HG03064 (cell line): ENCODE measurements around the gene FBXO11.
"Not testable (repeated sequence)": the region's sequence is repeated elsewhere in the genome, so short reads cannot be mapped to it uniquely, and the experiment has no call there.

Source experiments
- ATAC-seq: cut with Tn5 transposase; IDR thresholded peaks from one replicate; pipeline ENCODE4 v1.9.1; 2021; ENCODE audit warnings: low read depth; ENCODE audit not compliant: unreplicated experiment

Gene FBXO11

DNA sequence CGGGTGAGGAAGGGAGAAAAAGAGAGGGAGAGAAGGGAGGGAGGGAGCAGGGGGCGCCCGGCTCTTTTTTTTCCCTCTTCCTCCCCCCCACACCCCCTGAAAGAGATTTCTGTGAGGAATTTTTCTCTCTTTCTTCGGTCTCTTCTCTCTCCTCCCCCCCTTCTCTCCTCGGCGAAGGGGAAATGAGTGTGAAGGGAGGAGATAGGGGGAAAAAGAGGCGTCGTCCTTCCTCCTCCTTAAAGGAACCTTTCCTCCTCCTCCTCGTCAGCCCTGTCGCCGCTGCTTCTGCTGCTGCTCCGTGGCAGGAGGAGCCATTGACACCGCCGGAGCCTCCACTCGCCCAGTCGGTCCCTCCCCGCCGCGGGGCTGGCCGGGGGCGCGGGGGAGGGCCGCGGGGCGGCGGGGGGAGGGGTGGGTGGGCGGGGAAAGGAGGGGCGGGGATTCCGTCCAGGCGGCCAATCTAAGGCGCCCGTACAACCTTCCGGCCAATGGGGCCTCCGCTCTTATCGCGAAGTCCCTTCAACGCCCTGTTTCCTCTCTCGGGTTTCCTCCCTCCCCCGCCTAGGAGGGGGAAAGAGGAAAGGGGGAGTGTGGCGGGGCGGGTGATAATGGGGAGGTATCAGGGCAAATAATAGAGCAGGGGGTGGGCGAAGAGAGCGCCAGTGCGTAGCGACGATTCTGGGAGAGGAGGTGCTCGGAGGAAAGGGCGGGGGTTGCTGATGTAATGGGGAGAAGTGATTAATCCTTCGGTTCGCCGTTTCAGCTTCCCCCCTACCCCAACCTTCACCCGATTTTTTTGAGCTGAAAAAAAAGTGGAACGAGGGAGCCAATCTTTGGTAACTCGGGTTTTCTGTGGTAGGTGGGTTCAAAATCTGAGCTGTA is at the start of gene FBXO11:
TSS of gene FBXO11 (minus strand) at position 342 of the 882 bp plus-strand sequence. CDS start 778 bp downstream, outside the sequence.
- ATAC-seq: peak; percentile 81

DNA sequence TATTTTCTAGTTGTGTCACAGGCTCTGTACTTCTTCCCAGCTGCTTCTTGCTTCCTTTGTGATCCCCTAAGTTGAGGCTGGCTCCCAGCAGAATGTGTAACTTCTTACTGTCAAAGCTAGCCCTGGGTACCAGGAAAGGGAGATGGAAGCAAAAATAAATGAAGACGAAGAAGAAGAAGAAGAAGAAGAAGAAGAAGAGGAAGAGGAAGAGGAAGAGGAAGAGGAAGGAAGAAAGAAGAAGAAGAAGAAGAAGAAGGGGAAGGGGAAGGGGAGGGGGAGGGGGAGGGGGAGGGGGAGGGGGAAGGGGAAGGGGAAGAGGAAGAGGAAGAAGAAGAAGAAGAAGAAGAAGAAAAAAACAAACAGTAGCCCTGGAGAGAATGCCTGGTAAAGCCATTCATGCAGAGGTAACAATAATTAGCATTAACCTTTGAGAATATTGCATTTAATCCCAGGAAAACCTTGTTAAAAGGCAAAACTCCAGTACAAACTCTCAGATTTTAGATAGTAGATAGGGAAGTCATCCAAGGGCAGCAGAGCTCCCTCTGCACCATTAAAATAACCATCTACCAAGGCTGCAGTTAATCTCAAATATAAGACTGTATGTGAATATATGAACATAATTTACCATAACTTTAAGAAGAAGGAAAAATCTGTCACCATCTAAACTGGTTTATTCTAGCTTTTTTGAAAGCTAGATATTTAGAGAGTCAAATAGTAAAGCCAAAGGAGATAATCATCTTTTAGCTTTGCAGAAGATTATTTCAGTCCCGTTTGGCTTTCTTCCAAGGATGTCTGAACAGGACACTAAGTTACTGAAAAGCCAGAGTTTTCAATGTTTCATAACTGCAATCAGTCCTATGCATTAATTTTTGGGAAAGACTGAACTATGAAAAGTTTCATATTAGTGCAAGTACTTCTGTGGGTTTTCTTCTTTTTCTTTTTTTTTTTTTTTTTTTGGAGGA is 44.3 kb upstream of the FBXO11 start:
- ATAC-seq: no peak

DNA sequence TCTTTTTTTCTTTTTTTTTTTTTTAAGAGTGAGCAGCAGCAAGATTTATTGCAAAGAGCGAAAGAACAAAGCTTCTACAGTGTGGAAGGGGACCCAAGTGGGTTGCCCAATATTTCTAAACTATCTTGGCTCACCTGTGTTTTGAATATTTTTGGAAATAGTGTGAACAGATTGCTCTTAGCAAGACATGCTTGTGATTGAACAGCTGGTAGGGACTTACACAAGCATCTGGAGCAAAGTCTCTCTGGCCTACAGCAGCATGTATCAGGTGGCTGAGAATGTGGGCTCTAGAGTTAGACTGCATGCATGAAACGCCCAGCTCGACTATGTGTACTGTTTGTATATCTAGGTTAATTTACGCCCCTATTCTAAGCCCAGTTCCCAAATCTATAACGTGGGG is 40.3 kb upstream of the FBXO11 start:
- ATAC-seq: no peak

DNA sequence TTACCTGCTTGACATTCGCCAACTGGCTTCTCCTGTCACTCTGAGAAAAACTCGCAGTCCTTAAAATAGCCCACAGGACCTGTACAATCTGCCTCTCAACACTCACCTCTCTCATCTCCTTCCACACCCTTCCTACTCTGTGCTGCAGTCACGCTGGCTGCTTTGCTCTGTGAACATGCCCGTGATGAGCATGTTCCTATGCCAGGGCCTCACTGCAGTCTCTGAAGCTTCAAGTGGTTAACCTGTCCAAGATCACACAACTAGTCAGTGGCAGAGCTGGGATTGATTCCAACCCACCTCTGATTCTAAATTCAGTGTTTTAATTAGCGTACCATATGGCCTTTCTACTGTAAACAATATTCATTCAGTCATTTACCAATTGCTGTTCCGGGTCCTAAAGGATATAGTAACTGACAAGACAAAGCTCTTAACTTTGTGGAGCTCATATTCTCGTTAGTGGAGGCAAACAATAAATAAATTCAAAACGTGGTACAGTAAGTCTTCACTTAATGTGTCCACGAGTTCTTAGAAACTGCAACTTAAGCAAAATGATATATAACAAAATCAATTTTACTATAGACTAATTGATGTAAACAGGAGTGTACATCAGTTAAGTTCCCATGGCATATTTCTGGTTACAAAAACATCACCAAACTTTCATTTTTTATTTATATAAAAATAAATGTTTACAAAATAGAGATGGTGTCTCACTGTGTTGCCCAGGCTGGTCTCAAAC is 38.9 kb upstream of the FBXO11 start:
- no peak for ATAC-seq

DNA sequence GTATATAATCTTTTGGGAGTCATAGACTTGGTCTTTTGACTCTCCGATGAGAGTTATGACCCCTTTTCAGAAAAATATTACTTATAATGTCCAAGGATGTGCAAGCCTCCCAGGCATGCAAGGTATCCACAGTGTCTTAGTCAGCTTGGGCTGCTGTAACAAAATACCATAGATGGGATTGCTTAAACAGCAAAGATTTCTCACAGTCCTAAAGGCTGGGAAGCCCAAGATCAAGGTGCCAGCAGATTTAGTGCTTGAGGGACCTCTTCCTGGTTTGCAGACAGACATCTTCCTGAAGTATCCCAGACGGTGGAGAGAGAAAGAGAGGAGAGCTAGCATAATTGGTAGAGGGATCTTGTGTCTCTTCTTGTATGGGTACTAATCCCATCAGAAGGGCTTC is 35.6 kb upstream of the FBXO11 start:
- no peak for ATAC-seq

DNA sequence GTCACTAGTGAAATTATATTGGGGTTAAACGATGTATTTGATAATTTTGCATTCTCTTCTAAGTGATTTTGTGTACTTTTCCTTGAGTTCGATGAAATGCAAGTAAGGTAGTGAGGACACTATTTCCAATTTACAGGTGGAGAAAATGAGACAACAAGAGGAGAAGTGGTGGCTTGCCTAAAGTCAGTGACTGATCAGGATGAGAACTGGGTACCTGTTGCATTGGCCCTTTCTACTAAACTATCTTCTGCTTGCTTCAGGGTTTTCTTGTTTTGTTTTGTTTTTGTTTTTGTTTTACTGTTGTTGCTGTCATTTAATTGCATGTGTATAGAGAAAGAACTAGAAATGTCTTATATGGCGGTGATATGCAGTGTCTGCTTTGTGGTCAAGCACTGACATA is 31.4 kb upstream of the FBXO11 start:
- ATAC-seq: no peak

DNA sequence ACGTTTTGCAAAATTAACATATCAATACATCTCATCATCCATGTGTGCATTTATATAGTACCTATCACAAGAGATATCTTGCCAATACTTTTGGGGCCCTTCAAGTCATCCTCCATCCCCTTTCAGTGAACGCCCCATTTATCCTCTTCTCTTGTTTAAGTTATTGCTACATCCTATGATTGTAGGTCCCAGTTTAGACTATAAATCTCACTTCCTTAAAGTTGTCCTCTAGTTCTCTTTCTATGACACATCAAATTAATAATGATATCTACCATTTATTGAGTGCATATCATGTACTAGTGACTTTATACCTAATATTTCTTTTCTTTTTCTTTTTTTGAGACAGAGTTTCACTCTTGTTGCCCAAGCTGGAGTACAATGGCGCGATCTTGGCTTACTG is 28.8 kb upstream of the FBXO11 start:
- ATAC-seq: no peak

DNA sequence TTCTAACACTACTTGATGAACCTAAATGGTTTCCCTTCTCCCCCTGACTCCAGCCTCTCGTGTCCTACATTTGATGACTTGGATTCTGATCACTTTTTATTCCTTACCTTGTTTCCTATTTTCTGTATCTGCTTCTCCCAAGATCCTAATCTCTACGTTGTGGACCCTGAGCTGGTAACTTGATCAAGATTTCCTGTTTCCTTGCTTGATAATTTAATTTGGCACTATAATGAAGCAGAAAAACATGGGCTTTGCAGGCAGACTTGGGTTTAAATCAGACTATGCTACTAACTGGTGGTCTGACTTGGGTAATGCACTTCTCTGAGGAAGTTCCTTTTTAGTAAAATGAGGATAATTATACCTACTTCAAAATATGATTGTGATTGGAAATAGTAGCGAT is 11.7 kb upstream of the FBXO11 start:
- no peak for ATAC-seq

DNA sequence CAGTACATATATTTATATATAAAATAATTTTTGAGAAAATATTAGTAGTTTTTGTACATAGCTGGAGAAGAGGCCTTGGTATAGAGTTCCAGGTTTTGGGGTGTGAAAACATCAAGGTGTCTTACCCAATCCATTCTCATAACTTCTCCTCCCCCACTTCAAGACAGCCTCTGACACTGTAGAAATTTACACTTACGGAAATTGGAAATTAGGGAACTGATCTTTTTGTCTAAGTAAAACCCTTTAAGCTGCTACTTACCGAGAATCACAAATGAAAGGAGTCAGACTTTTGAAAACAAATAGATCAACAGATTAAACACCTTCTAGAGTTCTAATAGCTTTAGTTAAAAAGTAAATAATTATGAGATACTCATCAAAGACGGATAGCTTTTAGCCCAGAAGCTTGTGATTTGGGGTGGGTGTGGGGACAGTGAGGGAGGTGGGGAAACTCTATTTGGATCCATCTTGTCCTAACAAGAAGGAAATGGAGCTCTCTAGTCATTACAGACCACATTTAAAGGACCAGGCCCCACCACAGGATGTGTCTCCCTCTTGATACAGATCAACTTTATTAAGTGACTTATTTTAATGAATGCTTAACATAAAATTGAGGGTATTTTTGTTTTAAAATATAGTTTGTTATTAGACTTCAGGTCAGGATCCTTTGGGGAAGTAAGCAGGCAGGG is 11.1 kb upstream of the FBXO11 start:
- no peak for ATAC-seq

DNA sequence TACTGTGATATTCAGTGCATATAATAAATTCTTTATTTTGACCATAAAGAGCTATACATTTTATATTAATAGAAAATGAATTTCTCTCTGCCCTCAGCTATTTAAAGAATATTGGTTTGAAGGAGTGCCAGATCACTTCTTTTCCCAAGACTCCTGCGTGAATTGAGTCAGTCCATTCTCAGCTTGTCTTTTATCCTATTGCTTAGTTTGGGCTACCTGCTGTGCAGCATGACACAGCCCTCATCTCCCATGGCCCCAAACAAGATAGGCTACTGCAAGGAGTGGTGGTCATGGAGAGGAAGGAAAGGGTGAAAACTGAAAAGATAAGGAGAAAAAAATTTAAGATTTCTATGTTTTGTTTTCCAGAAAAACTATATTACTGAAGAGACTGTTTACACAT is 10.1 kb upstream of the FBXO11 start:
- no peak for ATAC-seq

DNA sequence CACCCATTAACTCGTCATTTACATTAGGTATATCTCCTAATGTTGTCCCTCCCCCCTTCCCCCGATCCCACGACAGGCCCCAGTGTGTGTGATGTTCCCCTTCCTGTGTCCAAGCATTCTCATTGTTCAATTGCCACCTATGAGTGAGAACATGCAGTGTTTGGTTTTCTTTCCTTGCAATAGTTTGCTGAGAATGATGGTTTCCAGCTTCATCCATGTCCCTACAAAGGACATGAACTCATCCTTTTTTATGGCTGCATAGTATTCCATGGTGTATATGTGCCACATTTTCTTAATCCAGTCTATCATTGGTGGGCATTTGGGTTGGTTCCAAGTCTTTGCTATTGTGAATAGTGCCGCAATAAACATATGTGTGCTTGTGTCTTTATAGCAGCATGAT is 4.4 kb upstream of the FBXO11 start:
- not testable (repeated sequence) for ATAC-seq

DNA sequence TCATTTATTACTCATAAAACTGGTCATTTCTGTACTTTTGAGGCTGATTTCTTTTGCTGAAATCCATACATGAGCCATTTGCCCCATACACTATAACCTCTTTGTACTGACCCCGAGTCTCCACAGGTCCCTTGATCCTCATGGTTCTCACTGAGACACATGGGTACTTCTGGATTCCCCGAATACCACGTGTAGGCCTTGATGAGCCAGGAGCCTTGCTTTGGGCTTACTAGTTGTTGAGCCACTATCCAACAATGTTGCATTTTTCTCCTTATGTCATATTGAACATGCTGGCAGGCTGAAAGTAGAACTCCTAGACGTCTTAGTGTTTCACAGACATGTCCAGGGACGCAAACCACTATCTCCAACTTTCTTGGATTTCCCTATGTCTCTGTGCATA is 2.4 kb upstream of the FBXO11 start:
- ATAC-seq: no peak

DNA sequence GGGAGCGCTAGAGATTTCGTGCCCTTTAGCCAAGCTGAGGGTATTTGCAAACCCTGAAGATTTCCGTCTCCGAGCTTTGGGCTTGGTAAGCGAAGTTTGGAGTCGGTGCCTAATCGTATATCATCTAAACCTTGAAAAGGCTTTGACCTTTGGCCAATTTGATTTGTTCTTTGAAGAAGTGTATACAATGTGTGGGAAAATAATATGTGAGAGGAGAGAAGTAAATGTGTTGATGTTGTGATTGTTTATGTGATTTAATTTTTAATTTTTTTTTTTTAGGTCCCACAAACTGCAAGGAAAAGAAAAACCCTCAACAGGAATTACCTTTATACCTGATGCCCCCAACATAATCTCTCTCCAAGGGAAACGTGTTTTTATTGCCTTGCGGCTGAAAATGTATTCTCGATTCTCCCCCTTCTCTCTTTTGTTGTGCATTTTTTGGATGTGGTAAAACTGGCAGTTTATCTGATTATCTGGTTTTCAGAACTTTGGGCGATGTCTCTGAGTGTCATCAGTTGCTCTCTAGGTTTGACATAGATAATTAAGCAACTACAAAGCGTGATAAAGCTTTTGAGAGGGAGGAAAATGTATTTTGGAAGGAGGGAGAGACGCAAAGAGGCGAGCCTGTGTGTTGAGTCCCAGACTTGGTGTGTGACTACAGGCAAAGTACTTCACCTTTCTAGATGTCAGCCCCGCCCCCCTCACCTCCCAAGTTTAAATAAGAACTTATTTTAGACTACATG is 912 bp upstream of the FBXO11 start:
- ATAC-seq: no peak

DNA sequence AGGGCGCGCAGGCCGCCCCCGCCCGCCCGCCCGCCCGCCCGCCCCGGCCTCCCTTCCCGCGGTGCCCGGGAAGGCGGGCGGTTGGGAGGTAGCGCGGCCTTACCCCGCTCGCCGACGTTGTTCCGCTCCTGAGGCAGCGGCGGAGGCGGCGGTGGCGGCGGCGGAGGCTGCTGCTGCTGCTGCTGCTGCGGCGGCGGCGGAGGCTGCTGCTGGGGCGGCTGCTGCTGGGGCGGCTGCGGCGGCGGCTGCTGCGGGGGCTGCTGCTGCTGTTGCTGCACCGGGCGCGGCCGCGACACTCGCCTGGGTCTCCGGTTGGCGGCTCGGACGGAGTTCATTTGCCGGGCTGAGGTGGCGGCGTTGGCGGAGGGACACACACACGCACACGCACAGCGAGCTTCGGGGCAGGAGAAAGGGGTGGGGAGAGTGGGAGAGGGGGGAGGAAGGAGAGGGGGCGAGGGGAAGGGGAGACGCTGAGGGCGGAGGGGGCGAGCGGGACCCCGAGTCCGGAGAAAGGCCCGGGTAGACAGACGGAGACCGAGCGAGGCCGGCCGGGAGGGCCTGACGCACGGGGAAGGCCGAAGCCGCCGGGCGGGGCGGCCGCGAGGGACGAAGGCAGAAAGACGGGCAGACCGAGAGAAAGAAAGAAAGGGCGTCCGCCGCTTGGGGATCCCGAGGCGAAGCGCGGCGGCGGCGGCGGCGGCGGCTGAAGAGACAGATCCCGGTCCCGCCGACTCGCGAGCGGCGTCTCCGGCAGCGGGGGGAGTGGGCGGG is 727 bp downstream of the FBXO11 start:
- ATAC-seq: no peak

DNA sequence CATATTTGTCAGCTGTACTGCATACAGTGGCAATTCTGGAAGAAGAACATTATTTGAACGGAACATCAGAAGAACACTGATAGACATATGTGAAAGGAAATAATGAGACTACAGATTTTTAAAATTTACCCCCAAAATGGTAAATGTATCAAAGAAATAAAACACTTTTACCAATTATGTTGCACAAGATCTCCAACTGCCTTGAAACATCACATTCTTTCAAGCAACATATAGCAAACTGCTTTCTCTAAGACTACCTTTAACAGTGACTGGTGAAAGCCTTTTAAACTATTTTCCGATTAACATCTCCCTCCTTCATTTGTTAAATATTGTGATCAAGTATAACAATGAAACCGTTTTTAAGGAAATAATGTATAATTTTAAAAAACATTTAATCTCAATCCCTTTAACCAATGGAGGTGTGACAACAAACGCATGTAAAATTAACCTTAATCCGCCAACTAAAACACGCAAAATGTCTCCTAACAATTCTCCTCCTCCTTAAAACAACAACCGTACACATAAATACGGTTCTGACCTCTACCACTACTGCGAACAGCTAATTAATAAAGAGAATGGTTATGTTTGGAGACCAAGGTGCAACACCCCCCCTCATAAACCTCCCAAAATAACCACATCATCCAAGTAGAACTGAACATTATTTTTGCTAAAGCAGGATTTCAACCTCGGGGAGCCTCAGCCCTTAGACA is 2.4 kb downstream of the FBXO11 start:
- ATAC-seq: no peak

DNA sequence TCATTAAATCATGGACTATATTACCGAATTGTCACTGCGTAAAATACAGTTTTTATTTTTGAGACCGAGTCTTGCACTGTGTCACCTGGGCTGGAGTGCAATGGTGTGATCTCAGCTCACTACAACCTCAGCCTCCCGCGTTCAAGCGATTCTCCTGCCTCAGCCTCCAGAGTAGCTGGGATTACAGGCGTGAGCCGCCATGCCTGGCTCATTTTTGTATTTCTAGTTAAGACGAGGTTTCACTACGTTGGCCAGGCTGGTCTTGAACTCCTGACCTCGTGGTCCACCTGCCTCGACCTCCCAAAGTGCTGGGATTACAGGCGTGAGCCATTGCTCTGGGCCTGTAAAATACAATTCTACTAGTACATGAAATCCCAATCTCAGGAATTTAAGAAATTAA is 4.4 kb downstream of the FBXO11 start:
- not testable (repeated sequence) for ATAC-seq

DNA sequence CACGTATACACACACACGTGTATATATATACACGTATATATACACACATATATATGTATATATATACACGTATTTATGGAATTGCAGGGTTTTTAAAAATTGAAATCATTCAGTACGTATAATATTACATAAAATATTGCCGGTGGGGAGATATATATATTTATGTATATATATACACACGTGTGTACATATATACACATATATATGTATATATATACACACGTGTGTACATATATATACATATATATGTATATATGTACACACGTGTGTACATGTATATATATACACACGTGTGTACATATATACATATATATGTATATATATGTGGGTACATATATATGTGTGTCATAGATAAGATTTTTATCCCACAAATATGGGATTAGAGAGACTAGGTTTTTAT is 5.4 kb downstream of the FBXO11 start:
- ATAC-seq: no peak
